Measurements from ENCODE around the gene RAB24. TPM values are rescaled to one million over a fixed set of nuclear protein-coding genes. Genes with fewer than 3 reads are reported as not detected.

The RAB24 gene
- total RNA-seq, 2 donors from 2014 or later: 23.8 to 35.2 TPM

DNA sequence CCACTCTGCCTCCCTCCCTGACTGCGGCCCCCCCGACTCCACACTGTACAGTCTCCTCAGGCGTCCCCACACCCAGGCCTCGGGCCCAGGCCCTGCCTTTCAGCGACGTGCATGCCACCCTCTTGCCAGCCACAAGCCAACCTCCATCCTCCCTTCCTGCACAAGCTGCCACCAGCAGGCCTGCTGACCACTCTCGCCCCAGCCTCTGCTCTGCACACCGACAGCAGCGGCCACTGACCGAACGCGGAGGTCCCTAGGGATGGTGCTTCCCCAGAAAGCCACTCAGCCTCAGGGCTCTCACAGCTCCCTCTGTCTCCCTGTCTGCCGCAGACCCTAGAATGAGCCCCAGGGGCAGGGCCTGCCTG lies 29.4 kb upstream of the RAB24 start:
- DNase-seq (ENCODE audit: low spot score) (no peak), ATAC-seq (ENCODE audit: insufficient number of reproducible peaks, low FRiP score, low read depth) (no peak)
- Histone ChIP-seq H3K9me3 (no peaks in the 10 kb centered on the region), H3K36me3 (peaks cover 73% of the 10 kb centered on the region), H3K27me3 (replicated peaks; ENCODE audit: insufficient read depth) (no peaks in the 10 kb centered on the region), H3K4me1 (ENCODE audit: control insufficient read depth in 1 of 2, low read depth in 2 of 2) (no peaks in the 10 kb centered on the region), H3K4me3 (no peak overlapping the region), H3K27ac (no peak overlapping the region)
- TF ChIP-seq, protein P1, sequence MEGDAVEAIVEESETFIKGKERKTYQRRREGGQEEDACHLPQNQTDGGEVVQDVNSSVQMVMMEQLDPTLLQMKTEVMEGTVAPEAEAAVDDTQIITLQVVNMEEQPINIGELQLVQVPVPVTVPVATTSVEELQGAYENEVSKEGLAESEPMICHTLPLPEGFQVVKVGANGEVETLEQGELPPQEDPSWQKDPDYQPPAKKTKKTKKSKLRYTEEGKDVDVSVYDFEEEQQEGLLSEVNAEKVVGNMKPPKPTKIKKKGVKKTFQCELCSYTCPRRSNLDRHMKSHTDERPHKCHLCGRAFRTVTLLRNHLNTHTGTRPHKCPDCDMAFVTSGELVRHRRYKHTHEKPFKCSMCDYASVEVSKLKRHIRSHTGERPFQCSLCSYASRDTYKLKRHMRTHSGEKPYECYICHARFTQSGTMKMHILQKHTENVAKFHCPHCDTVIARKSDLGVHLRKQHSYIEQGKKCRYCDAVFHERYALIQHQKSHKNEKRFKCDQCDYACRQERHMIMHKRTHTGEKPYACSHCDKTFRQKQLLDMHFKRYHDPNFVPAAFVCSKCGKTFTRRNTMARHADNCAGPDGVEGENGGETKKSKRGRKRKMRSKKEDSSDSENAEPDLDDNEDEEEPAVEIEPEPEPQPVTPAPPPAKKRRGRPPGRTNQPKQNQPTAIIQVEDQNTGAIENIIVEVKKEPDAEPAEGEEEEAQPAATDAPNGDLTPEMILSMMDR (IDR thresholded peaks at IDR 0.05): no peak

DNA sequence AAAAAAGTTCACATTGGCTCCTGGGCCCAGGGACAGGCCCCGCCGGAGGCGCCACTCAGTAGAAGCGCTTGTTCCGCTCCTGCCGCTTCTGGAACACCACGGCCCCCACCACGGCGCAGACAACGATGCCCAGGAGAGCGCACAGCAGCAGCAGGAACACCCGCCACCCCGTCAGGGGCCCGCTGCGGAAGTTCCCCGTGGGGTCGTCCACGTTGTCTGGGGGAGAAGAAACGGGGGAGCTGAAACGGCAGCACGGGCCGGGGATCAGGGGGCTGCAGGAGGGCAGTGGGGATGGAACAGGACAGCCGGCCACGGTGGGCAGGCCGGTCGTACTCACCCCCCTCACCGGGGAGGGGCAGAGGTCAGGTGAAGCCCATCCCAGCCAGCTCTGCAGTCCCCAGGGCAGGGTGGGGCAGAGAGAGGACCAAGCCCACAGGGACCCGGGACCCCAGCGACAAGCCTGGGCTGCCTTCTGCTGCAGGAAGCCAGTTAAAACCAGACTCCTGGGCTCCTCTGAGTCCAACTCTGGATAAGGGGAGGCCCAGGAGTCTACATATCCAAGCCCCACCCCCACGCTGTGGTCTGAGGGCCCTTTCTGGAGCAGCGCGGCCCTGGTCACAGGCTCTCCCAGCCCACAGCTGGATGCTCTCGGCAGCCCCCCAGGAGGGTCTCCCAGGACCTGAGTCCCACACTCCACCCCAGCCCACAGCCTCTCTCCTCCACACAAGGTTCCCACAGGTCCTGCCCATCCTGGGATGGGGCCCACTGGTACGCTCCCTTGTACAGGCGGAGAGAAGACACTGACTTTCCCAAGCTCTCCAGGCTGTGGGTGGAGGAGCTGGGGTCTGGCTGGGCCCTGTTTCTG lies 28.7 kb upstream of the RAB24 start:
- no peaks in the 10 kb centered on the region for H3K4me1 ChIP-seq (ENCODE audit: control insufficient read depth in 1 of 2, low read depth in 2 of 2)
- no peak for ATAC-seq (ENCODE audit: insufficient number of reproducible peaks, low FRiP score, low read depth)
- TF ChIP-seq, protein P1 (IDR thresholded peaks at IDR 0.05): no peak
- H3K4me3 ChIP-seq: no peak overlapping the region
- no peaks in the 10 kb centered on the region for H3K27me3 ChIP-seq (replicated peaks; ENCODE audit: insufficient read depth)
- DNase-seq (ENCODE audit: low spot score): no peak
- no peaks in the 10 kb centered on the region for H3K9me3 ChIP-seq
- peaks cover 68% of the 10 kb centered on the region for H3K36me3 ChIP-seq
- no peak overlapping the region for H3K27ac ChIP-seq

DNA sequence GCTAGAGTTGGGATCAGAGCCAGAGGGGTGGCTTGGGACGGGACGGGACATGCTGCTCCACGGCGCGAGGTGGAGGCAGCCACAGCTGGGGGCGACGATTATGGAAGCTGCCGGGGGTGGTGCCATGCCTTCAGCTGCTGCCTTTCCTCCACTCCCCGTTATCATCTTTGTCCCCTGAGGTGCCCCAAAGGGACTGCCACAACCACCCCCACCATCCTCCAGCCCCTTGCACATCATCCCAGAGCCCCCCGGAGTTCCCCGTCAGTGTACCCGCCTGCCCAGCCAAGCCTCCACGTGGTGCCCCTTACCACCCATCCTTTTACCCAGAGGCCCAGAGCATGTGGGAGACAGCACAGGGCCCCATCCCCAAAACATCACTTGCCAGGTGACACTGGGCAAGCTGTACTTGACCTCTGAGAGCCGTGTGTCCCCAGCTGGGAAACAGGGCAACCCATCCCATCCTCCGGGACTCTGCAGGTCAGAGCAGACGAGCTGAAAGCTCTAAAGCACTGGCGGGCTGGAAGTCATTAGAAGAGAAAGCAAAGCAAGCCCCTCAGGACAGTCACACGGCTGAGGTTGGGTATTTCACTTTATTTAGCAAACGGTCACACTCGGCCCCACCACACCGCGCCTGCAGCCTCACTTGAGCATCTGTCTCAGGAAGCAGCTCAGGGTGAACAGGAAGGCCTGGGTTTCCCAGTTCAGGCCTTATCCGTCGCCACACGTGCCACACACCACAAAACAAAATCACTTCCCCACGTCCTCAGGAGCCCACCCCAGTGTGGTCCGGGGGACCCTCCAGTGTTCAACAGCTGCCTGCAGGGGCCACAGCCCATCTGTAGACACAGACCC lies 27.7 kb upstream of the RAB24 start:
- Histone ChIP-seq H3K27ac (no peak overlapping the region), H3K4me3 (no peak overlapping the region), H3K36me3 (peaks cover 57% of the 10 kb centered on the region), H3K4me1 (ENCODE audit: control insufficient read depth in 1 of 2, low read depth in 2 of 2) (no peaks in the 10 kb centered on the region), H3K27me3 (replicated peaks; ENCODE audit: insufficient read depth) (no peaks in the 10 kb centered on the region), H3K9me3 (no peaks in the 10 kb centered on the region)
- TF ChIP-seq, protein P1 (IDR thresholded peaks at IDR 0.05): no peak
- no peak for ATAC-seq (ENCODE audit: insufficient number of reproducible peaks, low FRiP score, low read depth)
- no peak for DNase-seq (ENCODE audit: low spot score)

DNA sequence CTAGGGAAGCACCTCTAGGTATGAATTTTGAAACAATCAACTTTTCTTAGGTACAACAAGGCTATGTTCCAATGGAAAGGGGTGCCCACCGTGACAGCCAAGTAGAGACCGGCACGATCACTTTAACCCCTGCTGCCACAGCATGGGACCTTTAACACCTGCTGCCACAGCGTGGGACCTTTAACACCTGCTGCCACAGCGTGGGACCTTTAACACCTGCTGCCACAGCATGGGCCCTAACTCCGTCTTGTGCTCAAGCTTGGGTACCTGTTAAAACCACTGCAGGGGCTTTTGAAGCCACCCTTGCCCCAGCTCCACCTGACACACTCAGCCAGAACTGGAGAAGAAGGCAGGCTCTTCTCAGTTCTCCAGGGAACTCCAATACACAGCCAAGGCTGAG lies 26.4 kb upstream of the RAB24 start:
- Histone ChIP-seq H3K9me3 (no peaks in the 10 kb centered on the region), H3K36me3 (peaks cover 44% of the 10 kb centered on the region), H3K27me3 (replicated peaks; ENCODE audit: insufficient read depth) (no peaks in the 10 kb centered on the region), H3K4me1 (ENCODE audit: control insufficient read depth in 1 of 2, low read depth in 2 of 2) (no peaks in the 10 kb centered on the region), H3K4me3 (no peak overlapping the region), H3K27ac (no peak overlapping the region)
- TF ChIP-seq, protein P1 (IDR thresholded peaks at IDR 0.05): no peak
- DNase-seq (ENCODE audit: low spot score) (no peak), ATAC-seq (ENCODE audit: insufficient number of reproducible peaks, low FRiP score, low read depth) (no peak)

DNA sequence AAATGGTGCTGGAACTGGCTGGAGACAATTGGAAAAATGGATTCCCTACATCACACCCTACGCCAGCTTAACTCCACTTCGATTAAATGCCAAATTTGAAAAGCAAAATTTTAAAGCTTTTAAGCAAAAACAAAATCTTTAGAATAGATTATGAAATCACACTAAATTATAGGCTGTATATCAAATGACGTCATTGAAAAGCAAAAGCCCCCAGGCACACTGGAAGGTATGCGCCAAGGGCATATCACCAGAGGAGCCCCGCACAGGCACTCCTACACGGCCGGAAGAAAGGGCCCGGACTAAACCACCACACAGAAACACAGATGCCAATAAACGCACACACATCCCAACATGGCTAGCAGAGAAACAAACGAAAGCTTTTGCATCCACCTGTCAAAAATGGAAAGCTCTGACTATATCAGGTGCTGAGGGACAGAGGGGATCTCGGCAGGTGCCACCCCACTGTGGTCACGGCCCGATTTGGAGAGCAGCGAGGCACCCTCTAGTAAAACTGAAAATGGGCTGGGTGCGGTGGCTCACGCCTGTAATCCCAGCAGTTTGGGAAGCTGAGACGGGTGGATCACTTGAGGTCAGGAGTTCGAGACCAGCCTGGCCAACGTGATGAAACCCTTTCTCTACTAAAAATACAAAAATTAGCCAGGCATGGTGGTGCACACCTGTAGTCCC lies 25.2 kb upstream of the RAB24 start:
- DNase-seq (ENCODE audit: low spot score): no peak
- H3K4me3 ChIP-seq: no peak overlapping the region
- TF ChIP-seq, protein P1 (IDR thresholded peaks at IDR 0.05): no peak
- no peaks in the 10 kb centered on the region for H3K27me3 ChIP-seq (replicated peaks; ENCODE audit: insufficient read depth)
- no peak overlapping the region for H3K27ac ChIP-seq
- no peak for ATAC-seq (ENCODE audit: insufficient number of reproducible peaks, low FRiP score, low read depth)
- no peaks in the 10 kb centered on the region for H3K9me3 ChIP-seq
- peaks cover 32% of the 10 kb centered on the region for H3K36me3 ChIP-seq
- H3K4me1 ChIP-seq (ENCODE audit: control insufficient read depth in 1 of 2, low read depth in 2 of 2): no peaks in the 10 kb centered on the region
